Neuronal stem cell (in vitro differentiated cells): ENCODE data around the gene MBP.

ENCODE experiments used
- DNase-seq: peaks from one replicate; pipeline ENCODE4 v3.0.0-alpha.2; 2013; ENCODE audit warnings: low spot score
- H2AFZ ChIP-seq: one replicate; pipeline ENCODE4 v1.6.1; 2013; ENCODE audit warnings: mild to moderate bottlenecking, low read length, inconsistent platforms
- H2AK5ac ChIP-seq: 2 replicates; pipeline ENCODE4 v1.6.1; 2013; ENCODE audit warnings: low read depth, mild to moderate bottlenecking, inconsistent platforms, low read length, moderate library complexity, mixed read lengths
- H2BK120ac ChIP-seq: 2 replicates; pipeline ENCODE4 v1.6.1; 2013; ENCODE audit warnings: low read depth, mild to moderate bottlenecking, inconsistent platforms, low read length, moderate library complexity, mixed read lengths
- H2BK12ac ChIP-seq: one replicate; pipeline ENCODE4 v1.6.1; 2013; ENCODE audit warnings: low read length, inconsistent platforms
- H2BK15ac ChIP-seq: 2 replicates; pipeline ENCODE4 v1.6.1; 2013; ENCODE audit warnings: mild to moderate bottlenecking, low read length, inconsistent platforms, mixed read lengths
- H2BK5ac ChIP-seq: one replicate; pipeline ENCODE4 v1.6.1; 2013; ENCODE audit warnings: inconsistent platforms, mild to moderate bottlenecking, low read length, moderate library complexity
- H3K14ac ChIP-seq: one replicate; pipeline ENCODE4 v1.6.1; 2013; ENCODE audit warnings: low read length, inconsistent platforms
- H3K18ac ChIP-seq: 2 replicates; pipeline ENCODE4 v1.6.1; 2013; ENCODE audit warnings: low read length, inconsistent platforms
- H3K23ac ChIP-seq: 2 replicates; pipeline ENCODE4 v1.6.1; 2013; ENCODE audit warnings: low read depth, mild to moderate bottlenecking, mixed read lengths, low read length, inconsistent platforms; ENCODE audit not compliant: poor library complexity
- H3K27ac ChIP-seq: replicated peaks from 3 replicates; pipeline ENCODE4 v1.5.1; 2013; ENCODE audit warnings: low read length, inconsistent platforms
- H3K27me3 ChIP-seq, 3 experiments: 2 replicates each; pipeline ENCODE4 v1.6.1; 2013; ENCODE audit warnings: low read length in 3 of 3, mild to moderate bottlenecking in 2 of 3, inconsistent platforms in 1 of 3, low read depth in 1 of 3, mixed read lengths in 1 of 3, moderate library complexity in 1 of 3; ENCODE audit not compliant: control insufficient read depth in 3 of 3, insufficient read depth in 3 of 3
- H3K36me3 ChIP-seq, 2 donors: replicated peaks in 1 of 2; 2 replicates each; pipeline ENCODE4 v1.6.1; 2013; ENCODE audit warnings: low read length in 2 of 2; ENCODE audit not compliant: control insufficient read depth in 2 of 2, insufficient read depth in 2 of 2
- H3K4ac ChIP-seq: 2 replicates; pipeline ENCODE4 v1.6.1; 2013; ENCODE audit warnings: inconsistent platforms, mild to moderate bottlenecking, low read length, moderate library complexity
- H3K4me1 ChIP-seq, 2 donors: 1 replicate in 1 of 2; 2 replicates in 1 of 2; pipeline ENCODE4 v1.6.1; 2013; ENCODE audit warnings: low read length in 2 of 2, low read depth in 1 of 2; ENCODE audit not compliant: control insufficient read depth in 2 of 2, insufficient read depth in 1 of 2
- H3K4me2 ChIP-seq: one replicate; pipeline ENCODE4 v1.6.1; 2013; ENCODE audit warnings: mild to moderate bottlenecking, low read length, inconsistent platforms; ENCODE audit not compliant: insufficient read depth, poor library complexity, severe bottlenecking
- H3K4me3 ChIP-seq, 2 donors: 2 replicates each; pipeline ENCODE4 v1.5.1; 2013; ENCODE audit warnings: low read length in 2 of 2, mild to moderate bottlenecking in 2 of 2, inconsistent platforms in 1 of 2, moderate library complexity in 1 of 2
- H3K79me1 ChIP-seq: one replicate; pipeline ENCODE4 v1.6.1; 2013; ENCODE audit warnings: low read depth, mild to moderate bottlenecking, inconsistent platforms, low read length, moderate library complexity
- H3K9ac ChIP-seq: one replicate; pipeline ENCODE4 v1.6.1; 2013; ENCODE audit warnings: mild to moderate bottlenecking, low read depth, low read length, inconsistent platforms; ENCODE audit not compliant: poor library complexity
- H3K9me3 ChIP-seq, 2 donors: replicated peaks in 1 of 2; 2 replicates each; pipeline versions ENCODE3 to v1.6.1; 2013; ENCODE audit warnings: low read length in 2 of 2, mild to moderate bottlenecking in 2 of 2, inconsistent platforms in 1 of 2, low read depth in 1 of 2, mixed read lengths in 1 of 2, moderate library complexity in 1 of 2; ENCODE audit not compliant: control insufficient read depth in 2 of 2, insufficient read depth in 1 of 2
- H4K8ac ChIP-seq: one replicate; pipeline ENCODE4 v1.6.1; 2013; ENCODE audit warnings: low read depth, mild to moderate bottlenecking, inconsistent platforms, low read length, moderate library complexity
- H4K91ac ChIP-seq: one replicate; pipeline ENCODE4 v1.6.1; 2013; ENCODE audit warnings: low read length, low read depth, mild to moderate bottlenecking, inconsistent platforms; ENCODE audit not compliant: poor library complexity
- WGBS, 2 donors: extraction: QIAGEN DNeasy Blood & Tissue Kit; methylation state at CpG; one replicate each; pipeline ENCODE4 v1.1.7; 2013; ENCODE audit warnings: missing lambda C conversion rate in 2 of 2, mixed read lengths in 1 of 2; ENCODE audit not compliant: insufficient read length in 2 of 2, insufficient replicate concordance in 1 of 2; ENCODE audit errors: extremely low coverage in 2 of 2; 5-methylcytosine and 5-hydroxymethylcytosine counted together

The MBP gene

GRCh38 chr18:77095391-77096371 lies 36.9 kb downstream of the MBP start:
- Histone ChIP-seq H3K4ac (no peak overlapping the region), H3K23ac (no peak overlapping the region), H2AK5ac (no peak overlapping the region), H2BK120ac (no peak overlapping the region), H3K9ac (no peak overlapping the region), H3K36me3 (no peaks in the 10 kb centered on the region), H3K27ac (no peak overlapping the region), H4K91ac (no peak overlapping the region), H3K4me2 (no peak overlapping the region), H3K14ac (no peak overlapping the region), H2AFZ (no peak overlapping the region), H3K79me1 (no peaks in the 10 kb centered on the region), H2BK12ac (no peak overlapping the region), H2BK5ac (no peak overlapping the region), H3K18ac (no peak overlapping the region), H3K4me1 (peaks cover 0 to 9% of the 10 kb centered on the region in 2 donors), H3K9me3 (no peaks in the 10 kb centered on the region), H3K4me3 (no peak overlapping the region), H2BK15ac (no peak overlapping the region), H3K27me3 (peaks cover 0 to 9% (median 2%) of the 10 kb centered on the region in 3 experiments), H4K8ac (no peak overlapping the region)
- WGBS, 2 donors: no CpG with 5 or more reads among the region's 13 CpGs
- DNase-seq: no peak

- H3K4me1 ChIP-seq: peaks cover 0 to 5% of the 10 kb centered on the region in 2 donors
- no peak overlapping the region for H2AFZ ChIP-seq
- H3K14ac ChIP-seq: no peak overlapping the region
- H4K8ac ChIP-seq: no peak overlapping the region
- no peak for DNase-seq
- no peak overlapping the region for H3K23ac ChIP-seq
- no peak overlapping the region for H2BK12ac ChIP-seq
- H2BK120ac ChIP-seq: no peak overlapping the region
- H2AK5ac ChIP-seq: no peak overlapping the region
- peaks cover 0 to 14% (median 2%) of the 10 kb centered on the region in 3 experiments for H3K27me3 ChIP-seq
- WGBS, 2 donors: no CpG with 5 or more reads among the region's 12 CpGs
- no peaks in the 10 kb centered on the region for H3K9me3 ChIP-seq
- no peak overlapping the region for H3K9ac ChIP-seq
- no peaks in the 10 kb centered on the region for H3K36me3 ChIP-seq
- no peak overlapping the region for H3K27ac ChIP-seq
- no peak overlapping the region for H3K4me2 ChIP-seq
- H3K18ac ChIP-seq: no peak overlapping the region
- no peak overlapping the region for H2BK15ac ChIP-seq
- no peak overlapping the region for H4K91ac ChIP-seq
- H3K79me1 ChIP-seq: no peaks in the 10 kb centered on the region
- H2BK5ac ChIP-seq: no peak overlapping the region
- no peak overlapping the region for H3K4ac ChIP-seq
- H3K4me3 ChIP-seq: no peak overlapping the region
Measured at GRCh38 chr18:77093586-77093985, 39.0 kb downstream of the MBP start.

GRCh38 chr18:77093067-77093430 lies 39.5 kb downstream of the MBP start:
- Histone ChIP-seq H3K4me1 (no peaks in the 10 kb centered on the region), H2BK15ac (no peak overlapping the region), H3K27ac (no peak overlapping the region), H4K91ac (no peak overlapping the region), H2BK120ac (no peak overlapping the region), H3K4ac (no peak overlapping the region), H2AK5ac (no peak overlapping the region), H3K23ac (no peak overlapping the region), H3K79me1 (no peaks in the 10 kb centered on the region), H3K14ac (no peak overlapping the region), H2BK5ac (no peak overlapping the region), H3K9me3 (no peaks in the 10 kb centered on the region), H3K27me3 (peaks cover 0 to 14% (median 2%) of the 10 kb centered on the region in 3 experiments), H3K4me2 (no peak overlapping the region), H4K8ac (no peak overlapping the region), H2AFZ (no peak overlapping the region), H3K36me3 (no peaks in the 10 kb centered on the region), H3K9ac (no peak overlapping the region), H3K18ac (no peak overlapping the region), H2BK12ac (no peak overlapping the region), H3K4me3 (no peak overlapping the region)
- DNase-seq: no peak
- no CpG with 5 or more reads among the region's 16 CpGs for WGBS, 2 donors
